Lung (tissue), 12 donors: ENCODE measurements around the gene DMXL2. TPM values are rescaled to one million over a fixed set of nuclear protein-coding genes. Genes with fewer than 3 reads are reported as not detected.

ENCODE experiments used
- ATAC-seq: fragments of 200-7000 bp; cut with Tn5 transposase; one replicate; pipeline ENCODE4 v1.9.1; 2020; ENCODE audit warnings: moderate number of reproducible peaks; ENCODE audit not compliant: insufficient read depth, low FRiP score
- DNase-seq, 3 donors: peaks; one replicate each; pipeline ENCODE4 v3.0.0-alpha.2; 2013 to 2017
- H3K27ac ChIP-seq, 2 donors: one replicate each; pipeline ENCODE4 v1.5.1; 2013; ENCODE audit warnings: mild to moderate bottlenecking in 2 of 2, moderate library complexity in 2 of 2, control low read depth in 1 of 2, inconsistent platforms in 1 of 2, low read depth in 1 of 2, low read length in 1 of 2
- H3K27me3 ChIP-seq, 3 donors: one replicate each; pipeline ENCODE4 v1.5.1; 2013; ENCODE audit warnings: low read length in 2 of 3; ENCODE audit not compliant: control insufficient read depth in 3 of 3, insufficient read depth in 3 of 3
- H3K36me3 ChIP-seq, 4 donors: one replicate each; pipeline ENCODE4 v1.5.1; 2013; ENCODE audit warnings: low read length in 4 of 4, mild to moderate bottlenecking in 1 of 4, moderate library complexity in 1 of 4; ENCODE audit not compliant: control insufficient read depth in 4 of 4, insufficient read depth in 4 of 4
- H3K4me1 ChIP-seq, 5 donors: one replicate each; pipeline ENCODE4 v1.5.1; 2013; ENCODE audit warnings: low read length in 5 of 5, mild to moderate bottlenecking in 2 of 5, moderate library complexity in 1 of 5; ENCODE audit not compliant: control insufficient read depth in 5 of 5, insufficient read depth in 5 of 5
- H3K4me3 ChIP-seq: one replicate; pipeline ENCODE4 v1.5.1; 2013; ENCODE audit warnings: mild to moderate bottlenecking, control low read depth, moderate library complexity
- H3K9ac ChIP-seq, 2 donors: one replicate each; pipeline ENCODE4 v1.5.1; 2013; ENCODE audit warnings: low read length in 2 of 2, control low read depth in 1 of 2; ENCODE audit not compliant: insufficient read depth in 1 of 2
- H3K9me3 ChIP-seq, 4 donors: one replicate each; pipeline ENCODE4 v1.5.1; 2013; ENCODE audit warnings: low read length in 3 of 4, mild to moderate bottlenecking in 1 of 4, moderate library complexity in 1 of 4; ENCODE audit not compliant: control insufficient read depth in 4 of 4, insufficient read depth in 3 of 4
- CTCF ChIP-seq: IDR thresholded peaks from 2 replicates; pipeline ENCODE4 v1.5.1; 2012; ENCODE audit warnings: mild to moderate bottlenecking; ENCODE audit errors: control extremely low read depth, extremely low read depth
- WGBS, 2 donors: extraction: QIAGEN DNeasy Blood & Tissue Kit; methylation state at CpG; one replicate each; pipeline ENCODE4 v1.1.7; 2013; 5-methylcytosine and 5-hydroxymethylcytosine counted together
- polyA plus RNA-seq, 2 donors: library from polyadenylated mRNA; stranded (reverse); fragments of 200-250 nt; gene quantifications; one replicate each; pipeline ENCODE4 v1.2.1, GENCODE V29; 2013
- total RNA-seq, 2 donors: library from RNA; depleted of rRNA in 1 of 2; stranded (reverse); fragments of >200 nt in 1 of 2; gene quantifications; one replicate each; pipeline ENCODE4 v1.2.1, GENCODE V29; 2014 to 2021
- donor health status: control.
- donor health status: control.
- donor health status: Bipolar disorder and iron deficiency.
- donor health status: healthy.
- donor health status: DM: yes; HTN: yes; CAD: no.

The DMXL2 gene
- total and polyA plus RNA-seq, 4 donors: 40.9 to 105 (median 75.3) TPM

DNA sequence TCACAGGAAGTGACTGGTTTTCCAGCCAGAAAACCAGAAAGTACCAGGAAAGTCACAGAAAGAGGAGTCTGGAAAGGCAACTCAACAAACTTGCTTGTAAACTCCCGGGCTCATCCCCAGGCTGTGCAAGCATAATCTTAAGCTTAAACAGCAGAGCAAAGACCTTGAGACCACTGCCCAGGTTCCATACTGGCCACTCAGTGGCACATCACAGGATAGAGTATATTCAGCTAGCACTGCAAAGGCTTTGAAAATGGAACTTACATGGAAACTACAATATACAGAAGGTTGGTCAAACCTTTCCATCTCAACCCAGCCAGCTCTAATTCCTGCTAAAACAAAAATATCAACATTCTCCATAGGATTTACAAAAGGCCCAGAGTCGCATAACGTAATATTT, 20.1 kb downstream of the DMXL2 start:
- Histone ChIP-seq H3K36me3 (no peaks in the 10 kb centered on the region), H3K9me3 (no peaks in the 10 kb centered on the region), H3K4me1 (no peaks in the 10 kb centered on the region), H3K9ac (no peak overlapping the region), H3K4me3 (no peak overlapping the region), H3K27ac (no peak overlapping the region), H3K27me3 (no peaks in the 10 kb centered on the region)
- TF ChIP-seq CTCF: no peak
- no peak for ATAC-seq
- WGBS, 2 donors: 64 to 99% methylated on average over 3 of the region's 3 CpGs
- DNase-seq: no peak

DNA sequence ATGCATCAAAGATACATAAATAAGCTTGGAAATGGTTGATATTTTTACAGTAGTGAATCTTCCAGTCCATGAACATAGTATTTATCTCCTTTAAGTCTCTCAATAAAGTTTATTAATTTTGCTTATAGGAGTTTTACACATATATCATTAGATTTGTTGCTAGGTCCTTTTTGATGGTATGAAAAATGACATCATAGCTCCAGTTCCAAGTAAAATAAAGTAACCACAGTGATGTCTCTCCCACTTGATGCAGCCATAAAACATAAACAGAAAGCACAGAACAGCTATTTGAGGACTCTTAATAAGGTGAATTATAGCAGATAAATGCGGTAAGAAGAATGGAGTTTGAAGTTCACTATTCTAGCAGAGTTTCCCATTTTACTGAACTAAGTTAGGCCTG, 20.8 kb downstream of the DMXL2 start:
- H3K9ac ChIP-seq: no peak overlapping the region
- no peak overlapping the region for H3K4me3 ChIP-seq
- DNase-seq: no peak
- WGBS, 2 donors: 91 to 100% methylated on average over 1 of the region's 1 CpG
- no peaks in the 10 kb centered on the region for H3K9me3 ChIP-seq
- H3K36me3 ChIP-seq: no peaks in the 10 kb centered on the region
- no peaks in the 10 kb centered on the region for H3K4me1 ChIP-seq
- no peak for ATAC-seq
- no peak for TF ChIP-seq CTCF
- H3K27me3 ChIP-seq: no peaks in the 10 kb centered on the region
- no peak overlapping the region for H3K27ac ChIP-seq

DNA sequence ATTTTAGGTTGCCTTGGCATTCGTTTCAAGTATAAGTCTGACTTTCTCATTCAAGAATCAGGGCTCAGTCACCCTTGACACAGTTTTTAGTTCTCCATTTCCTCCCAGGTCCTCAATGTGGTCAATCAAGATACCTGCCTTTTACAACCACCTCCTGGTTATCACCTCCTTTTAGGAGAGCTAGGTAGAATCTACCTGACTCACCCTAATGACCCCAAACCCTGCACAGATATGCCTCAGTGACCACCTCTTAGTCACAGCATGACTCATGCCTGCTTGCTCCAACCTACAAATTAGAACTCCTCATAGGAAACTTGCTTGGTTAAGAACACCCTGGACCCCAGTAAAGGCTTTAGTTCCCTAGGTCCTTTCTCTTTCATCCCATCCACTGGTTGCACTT, 22.5 kb downstream of the DMXL2 start:
- no peak for ATAC-seq
- no peak for TF ChIP-seq CTCF

GRCh38 chr15:51589881-51590568, 32.5 kb downstream of the DMXL2 start:
- H3K36me3 ChIP-seq: no peaks in the 10 kb centered on the region
- ATAC-seq: no peak
- WGBS, 2 donors: 90 to 95% methylated on average over 2 of the region's 2 CpGs

More for the DNA sequence above, 22.5 kb downstream of the DMXL2 start:
- Histone ChIP-seq H3K4me3 (no peak overlapping the region), H3K36me3 (no peaks in the 10 kb centered on the region), H3K9ac (no peak overlapping the region), H3K27ac (no peak overlapping the region), H3K4me1 (no peaks in the 10 kb centered on the region), H3K27me3 (no peaks in the 10 kb centered on the region), H3K9me3 (no peaks in the 10 kb centered on the region)
- WGBS, 2 donors: 84 to 93% methylated on average over 1 of the region's 1 CpG
- no peak for DNase-seq

More at GRCh38 chr15:51589881-51590568, 32.5 kb downstream of the DMXL2 start:
- H3K4me1 ChIP-seq: no peaks in the 10 kb centered on the region
- H3K9me3 ChIP-seq: peaks cover 0 to 6% (median 2%) of the 10 kb centered on the region in 4 donors
- H3K27me3 ChIP-seq: no peaks in the 10 kb centered on the region
- DNase-seq: no peak
- TF ChIP-seq CTCF: no peak
- no peak overlapping the region for H3K27ac ChIP-seq
- no peak overlapping the region for H3K4me3 ChIP-seq
- H3K9ac ChIP-seq: no peak overlapping the region
